Caco-2 (cell line): ENCODE measurements around the gene PARVA. TPM values are rescaled to one million over a fixed set of nuclear protein-coding genes. Genes with fewer than 3 reads are reported as not detected.

ENCODE experiments used
- BruUV-seq: library from RNA; stranded (reverse); fragments of 400-500 nt; replicated peaks from 2 replicates; lab custom pipeline; 2021; lab: Mats Ljungman, UMichigan
- CTCF ChIA-PET: fragments of 300-600 bp; sonication (Branson Sonifier 250); formaldehyde crosslinking; loops from one replicate; lab custom pipeline; 2022; ENCODE audit warnings: antibody characterized with exemption; lab: Charles Lee
- POLR2A ChIA-PET: fragments of 300-600 bp; sonication (Branson Sonifier 250); formaldehyde crosslinking; loops from one replicate; lab custom pipeline; 2022; ENCODE audit warnings: antibody characterized with exemption; lab: Charles Lee
- DNase-seq, 2 experiments: peaks; one replicate each; pipeline versions ENCODE4 v3.0.0 to v3.0.0-alpha.2; 2020 to 2022
- H3K27me3 ChIP-seq: replicated peaks from 2 replicates; pipeline ENCODE4 v1.6.0; 2011; ENCODE audit warnings: low read length; ENCODE audit not compliant: control insufficient read depth, insufficient read depth
- H3K36me3 ChIP-seq: 2 replicates; pipeline ENCODE4 v1.5.1; 2011; ENCODE audit warnings: low read length; ENCODE audit not compliant: control insufficient read depth, insufficient read depth
- H3K4me1 ChIP-seq: fragments of 250-450 bp; sonication (Bioruptor Pico); 2 replicates; pipeline ENCODE4 v1.5.1; 2020; ENCODE audit warnings: mild to moderate bottlenecking
- H3K4me3 ChIP-seq: 2 replicates; pipeline ENCODE4 v1.5.1; 2011; ENCODE audit warnings: low read depth, mild to moderate bottlenecking, control low read depth, low read length
- H3K9me3 ChIP-seq: fragments of 250-450 bp; sonication (Bioruptor Pico); 2 replicates; pipeline ENCODE4 v1.5.1; 2020; ENCODE audit warnings: mild to moderate bottlenecking, moderate library complexity
- H3K27ac Mint-ChIP-seq: one replicate; pipeline ENCODE4 v1.8.0; 2022; ENCODE audit warnings: mixed read lengths; ENCODE audit not compliant: unreplicated experiment
- H3K27me3 Mint-ChIP-seq: one replicate; pipeline ENCODE4 v1.8.0; 2022; ENCODE audit warnings: mixed read lengths; ENCODE audit not compliant: insufficient read depth, unreplicated experiment
- H3K36me3 Mint-ChIP-seq: one replicate; pipeline ENCODE4 v1.8.0; 2022; ENCODE audit warnings: mild to moderate bottlenecking, mixed read lengths; ENCODE audit not compliant: insufficient read depth, unreplicated experiment
- H3K4me1 Mint-ChIP-seq: one replicate; pipeline ENCODE4 v1.8.0; 2022; ENCODE audit warnings: low read depth, mixed read lengths; ENCODE audit not compliant: unreplicated experiment
- H3K4me3 Mint-ChIP-seq: one replicate; pipeline ENCODE4 v1.8.0; 2022; ENCODE audit warnings: mild to moderate bottlenecking, moderate library complexity, mixed read lengths; ENCODE audit not compliant: unreplicated experiment
- H3K9me3 Mint-ChIP-seq: one replicate; pipeline ENCODE4 v1.8.0; 2022; ENCODE audit warnings: mixed read lengths; ENCODE audit not compliant: unreplicated experiment
- CTCF ChIP-seq, 2 experiments: fragments of 200-600 bp in 1 of 2; IDR thresholded peaks; 1 replicate in 1 of 2; 2 replicates in 1 of 2; pipeline versions ENCODE4 v1.5.1 to v1.8.0; 2011 to 2022; ENCODE audit warnings: antibody characterized with exemption in 1 of 2, control low read depth in 1 of 2, inconsistent platforms in 1 of 2, low read depth in 1 of 2, low read length in 1 of 2, mild to moderate bottlenecking in 1 of 2, moderate library complexity in 1 of 2; ENCODE audit not compliant: insufficient read depth in 1 of 2, severe bottlenecking in 1 of 2, unreplicated experiment in 1 of 2
- intact Hi-C: fragments of 100-400 bp; cut with micrococcal nuclease; formaldehyde crosslinking; loops from one replicate; pipeline ENCODE4 v1.10.0; 2022; ENCODE audit not compliant: unreplicated experiment
- total RNA-seq: library from RNA; stranded (reverse); gene quantifications from 2 replicates; pipeline ENCODE4 v1.2.3, GENCODE V29; 2022

The PARVA gene
- total RNA-seq, 1 experiment from 2014 or later, result 45.3 TPM

GRCh38 chr11:12464303-12464702, 86.9 kb downstream of the PARVA start:
- H3K9me3 ChIP-seq, result no peaks in the 10 kb centered on the region
- no peaks in the 10 kb centered on the region for H3K4me1 ChIP-seq
- Mint-ChIP-seq H3K27me3 (no peaks in the 10 kb centered on the region), H3K4me3 (no peak overlapping the region), H3K36me3 (no peaks in the 10 kb centered on the region), H3K4me1 (no peaks in the 10 kb centered on the region), H3K9me3 (peaks cover 13% of the 10 kb centered on the region), H3K27ac (no peak overlapping the region)
- no peak overlapping the region for H3K4me3 ChIP-seq
- ChIA-PET CTCF (no interaction called here), POLR2A (no interaction called here)
- BruUV-seq, result no TSS peak
- H3K36me3 ChIP-seq, result no peaks in the 10 kb centered on the region
- intact Hi-C loops, result no loop called here
- H3K27me3 ChIP-seq, result no peaks in the 10 kb centered on the region
- no peak for DNase-seq
- TF ChIP-seq CTCF (IDR thresholded peaks at IDR 0.05; ENCODE audit: insufficient read depth in 1 of 2, low read depth in 1 of 2, low read length in 1 of 2, severe bottlenecking in 1 of 2, unreplicated experiment in 1 of 2), result no peak

GRCh38 chr11:12465332-12465731, 88.0 kb downstream of the PARVA start:
- Histone ChIP-seq H3K9me3 (no peaks in the 10 kb centered on the region), H3K27me3 (no peaks in the 10 kb centered on the region), H3K4me1 (no peaks in the 10 kb centered on the region), H3K36me3 (no peaks in the 10 kb centered on the region), H3K4me3 (no peak overlapping the region)
- intact Hi-C loops, result no loop called here
- Mint-ChIP-seq H3K27ac (no peak overlapping the region), H3K4me1 (no peaks in the 10 kb centered on the region), H3K27me3 (no peaks in the 10 kb centered on the region), H3K4me3 (no peak overlapping the region), H3K36me3 (no peaks in the 10 kb centered on the region), H3K9me3 (peaks cover 13% of the 10 kb centered on the region)
- no TSS peak for BruUV-seq
- CTCF ChIA-PET, result interaction anchor here (0.6 kb wide), 1 partner anchor 1022 kb away, joined by 4 read pairs; no protein-coding TSS in a partner anchor
- no peak for TF ChIP-seq CTCF (IDR thresholded peaks at IDR 0.05; ENCODE audit: insufficient read depth in 1 of 2, low read depth in 1 of 2, low read length in 1 of 2, severe bottlenecking in 1 of 2, unreplicated experiment in 1 of 2)
- POLR2A ChIA-PET, result no interaction called here
- no peak for DNase-seq

- Mint-ChIP-seq H3K4me1 (peaks cover 5% of the 10 kb centered on the region), H3K27me3 (no peaks in the 10 kb centered on the region), H3K27ac (no peak overlapping the region), H3K4me3 (no peak overlapping the region), H3K36me3 (no peaks in the 10 kb centered on the region), H3K9me3 (peaks cover 13% of the 10 kb centered on the region)
- BruUV-seq, result no TSS peak
- DNase-seq, result no peak
- Histone ChIP-seq H3K9me3 (no peaks in the 10 kb centered on the region), H3K4me1 (no peaks in the 10 kb centered on the region), H3K27me3 (no peaks in the 10 kb centered on the region), H3K4me3 (no peak overlapping the region), H3K36me3 (no peaks in the 10 kb centered on the region)
- CTCF ChIA-PET, result no interaction called here
- intact Hi-C loops, result no loop called here
- POLR2A ChIA-PET, result no interaction called here
- TF ChIP-seq CTCF (IDR thresholded peaks at IDR 0.05; ENCODE audit: insufficient read depth in 1 of 2, low read depth in 1 of 2, low read length in 1 of 2, severe bottlenecking in 1 of 2, unreplicated experiment in 1 of 2), result no peak
Measured at GRCh38 chr11:12467610-12468009, 90.2 kb downstream of the PARVA start.
